GM12878 (cell line): ENCODE results near the gene CCDC107. TPM values are rescaled to one million over a fixed set of nuclear protein-coding genes. Genes with fewer than 3 reads are reported as not detected.

ENCODE experiments used
- ATAC-seq: fragments of 200-7000 bp; cut with Tn5 transposase; 3 replicates; pipeline ENCODE4 v1.9.1; 2020; ENCODE audit warnings: mild to moderate bottlenecking, moderate library complexity
- BruUV-seq: library from RNA; stranded (reverse); fragments of 400-500 nt; replicated peaks from 2 replicates; lab custom pipeline; 2021; lab: Mats Ljungman, UMichigan
- CTCF ChIA-PET: fragments of 300-600 bp; sonication (Branson Sonifier 250); formaldehyde crosslinking; extraction: SDS; loops from one replicate; lab custom pipeline; 2021; ENCODE audit warnings: inconsistent platforms; lab: Yijun Ruan, JAX
- POLR2A ChIA-PET: fragments of 350-600 bp; formaldehyde crosslinking; extraction: SDS; loops from one replicate; lab custom pipeline; 2021; ENCODE audit warnings: inconsistent platforms; lab: Charles Lee
- RAD21 ChIA-PET: fragments of 300-600 bp; sonication (Branson Sonifier 250); formaldehyde crosslinking; loops from one replicate; lab custom pipeline; 2023; ENCODE audit warnings: antibody characterized with exemption; ENCODE audit not compliant: unreplicated experiment; lab: Charles Lee
- SMC1A ChIA-PET: fragments of 300-600 bp; sonication (Branson Sonifier 250); formaldehyde crosslinking; loops from one replicate; lab custom pipeline; 2023; ENCODE audit not compliant: unreplicated experiment, uncharacterized antibody; lab: Charles Lee
- DNase-seq: peaks from one replicate; pipeline ENCODE4 v3.0.0-alpha.2; 2011; ENCODE audit warnings: low read depth, low spot score
- FAIRE-seq: peaks from 3 replicates; lab custom pipeline; 2011; peaks lifted over from hg19 to GRCh38; lab: Jason Lieb, UNC
- H2AFZ ChIP-seq: 2 replicates; pipeline ENCODE4 v1.6.0; 2011; ENCODE audit warnings: low read depth, low read length, control low read depth; ENCODE audit not compliant: control insufficient read depth
- H3K27ac ChIP-seq: 2 replicates; pipeline ENCODE4 v1.5.1; 2011; ENCODE audit warnings: control low read depth; ENCODE audit not compliant: control insufficient read depth, insufficient read depth
- H3K27me3 ChIP-seq, 2 experiments: replicated peaks in 1 of 2; 2 replicates each; pipeline versions ENCODE4 v1.6.0 to v1.6.1; 2011; ENCODE audit warnings: low read length in 1 of 2; ENCODE audit not compliant: control insufficient read depth in 2 of 2, insufficient read depth in 2 of 2
- H3K36me3 ChIP-seq, 2 experiments: 2 replicates each; pipeline ENCODE4 v1.5.1; 2011; ENCODE audit warnings: low read length in 1 of 2; ENCODE audit not compliant: control insufficient read depth in 2 of 2, insufficient read depth in 2 of 2
- H3K4me1 ChIP-seq: 2 replicates; pipeline ENCODE4 v1.6.1; 2011; ENCODE audit warnings: mild to moderate bottlenecking, low read length, moderate library complexity, mixed read lengths; ENCODE audit not compliant: control insufficient read depth, insufficient read depth
- H3K4me2 ChIP-seq: 2 replicates; pipeline ENCODE4 v1.6.0; 2011; ENCODE audit warnings: control low read depth; ENCODE audit not compliant: control insufficient read depth, insufficient read depth
- H3K4me3 ChIP-seq: fragments of 200-600 bp; sonication (generic); 2 replicates; pipeline ENCODE4 v1.5.1; 2016
- H3K79me2 ChIP-seq: 2 replicates; pipeline ENCODE4 v1.6.0; 2011; ENCODE audit warnings: low read length; ENCODE audit not compliant: control insufficient read depth, insufficient read depth
- H3K9ac ChIP-seq: 2 replicates; pipeline ENCODE4 v1.8.0; 2011; ENCODE audit warnings: low read length, control low read depth, mixed read lengths; ENCODE audit not compliant: control insufficient read depth, insufficient read depth
- H3K9me3 ChIP-seq: replicated peaks from 3 replicates; pipeline ENCODE4 v1.5.1; 2011; ENCODE audit warnings: mild to moderate bottlenecking, low read length; ENCODE audit not compliant: control insufficient read depth, insufficient read depth
- H4K20me1 ChIP-seq: 2 replicates; pipeline ENCODE4 v1.6.0; 2011; ENCODE audit not compliant: control insufficient read depth, insufficient read depth
- IKZF2 ChIP-seq, 2 experiments: fragments of 450-650 bp; IDR thresholded peaks; 2 replicates each; pipeline ENCODE4 v1.6.1; 2017; ENCODE audit warnings: mild to moderate bottlenecking in 2 of 2, moderate library complexity in 2 of 2
- MEF2B ChIP-seq: fragments of 450-650 bp; IDR thresholded peaks from 2 replicates; pipeline ENCODE4 v1.6.1; 2018; ENCODE audit warnings: mild to moderate bottlenecking, moderate library complexity; ENCODE audit not compliant: partially characterized antibody, poor library complexity, severe bottlenecking
- SPI1 ChIP-seq: IDR thresholded peaks from 2 replicates; pipeline ENCODE4 v1.6.1; 2011; ENCODE audit warnings: low read depth, mild to moderate bottlenecking, low read length, moderate library complexity, borderline replicate concordance; ENCODE audit not compliant: insufficient read depth
- WGBS: methylation state at CpG from one replicate; pipeline ENCODE4 v1.1.6; 2016; ENCODE audit warnings: low lambda C conversion rate; ENCODE audit not compliant: insufficient replicate concordance, insufficient coverage; ENCODE audit errors: missing lambda C conversion rate; 5-methylcytosine and 5-hydroxymethylcytosine counted together
- in situ Hi-C: fragments of 300-500 bp; cut with MboI; formaldehyde crosslinking; loops from 9 replicates; pipeline ENCODE4 v1.14.3; 2018; ENCODE audit warnings: mixed read lengths
- intact Hi-C: fragments of 100-400 bp; cut with micrococcal nuclease; formaldehyde crosslinking; loops from one replicate; pipeline ENCODE4 v1.14.2; 2022; ENCODE audit not compliant: unreplicated experiment
- polyA plus RNA-seq, 11 experiments: library from polyadenylated mRNA; depleted of rRNA in 4 of 11; unstranded in 6 of 11; stranded (reverse) in 5 of 11; fragments of >200 nt; fragmentation: Nextera tagmentation in 4 of 11; fragmentation: Illumina TruSeq in 1 of 11; extraction: Ambion mirVana in 4 of 11; extraction: Trizol in 1 of 11; gene quantifications; 1 replicate in 1 of 11; 2 replicates in 10 of 11; pipeline versions ENCODE4 v1.2.1 to v1.2.3, GENCODE V29; 2011 to 2016; ENCODE audit warnings: inconsistent platforms in 2 of 11, missing spikeins in 2 of 11, low read depth in 1 of 11
- total RNA-seq, 4 experiments: library from RNA; depleted of rRNA in 3 of 4; stranded (reverse); fragments of >200 nt in 3 of 4; fragmentation: Illumina TruSeq in 1 of 4; extraction: Trizol in 1 of 4; gene quantifications; 2 replicates each; pipeline versions ENCODE4 v1.2.1 to v1.2.3, GENCODE V29; 2013 to 2021
- TF ChIP-seq, protein P1 (sequence below): fragments of 450-650 bp; IDR thresholded peaks from 2 replicates; pipeline ENCODE4 v1.6.1; 2016; ENCODE audit warnings: mild to moderate bottlenecking, moderate library complexity, borderline replicate concordance

Gene CCDC107
- total and polyA plus RNA-seq, 10 of the 15 experiments (the other 5 are each of a cell fraction or from before 2014, with no cell fraction given): 0.19 to 18.3 (median 10.6) TPM

DNA sequence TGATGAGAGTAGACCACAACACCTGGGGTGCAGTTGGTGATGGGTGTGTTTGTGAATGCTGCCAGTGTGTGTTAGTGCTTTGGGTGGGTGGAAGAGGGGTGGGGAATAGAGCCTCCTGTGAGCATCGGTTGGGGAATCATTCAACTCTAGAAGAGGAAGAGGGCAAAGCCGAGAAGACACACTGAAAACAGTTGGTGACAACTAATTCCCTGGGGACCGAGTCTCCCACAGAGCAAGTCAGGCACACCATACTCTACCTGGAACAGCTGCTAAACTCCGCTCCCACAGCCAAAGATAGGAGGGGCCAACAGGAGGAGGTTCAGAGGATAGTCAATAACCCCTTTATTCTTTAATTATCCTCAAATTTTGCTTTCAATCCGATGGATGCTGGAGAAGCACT, 8.5 kb downstream of the CCDC107 start:
- POLR2A ChIA-PET: interaction anchor here (0.7 to 10.8 kb wide), 6 partner anchors 9 to 148 kb away, joined by 3 to 163 read pairs (median 4); partner anchors contain the start of genes CREB3 and TLN1
- CTCF ChIA-PET: interaction anchor here (1.6 to 13.5 kb wide), 4 partner anchors 18 to 62 kb away, joined by 4 to 227 read pairs (median 150); partner anchors contain the start of genes CREB3, SIT1, TESK1 and TLN1
- SMC1A ChIA-PET: interaction anchor here (0.6 to 12.5 kb wide), 4 partner anchors 9 to 63 kb away, joined by 3 to 145 read pairs (median 3); partner anchors contain the start of genes CREB3, RMRP and TLN1

More for the DNA sequence above, 8.5 kb downstream of the CCDC107 start:
- no TSS peak for BruUV-seq
- peaks cover 3 to 4% of the 10 kb centered on the region in 2 experiments; a peak in 2 of 4 replicates for H3K36me3 ChIP-seq
- WGBS: 22% methylated on average over 5 of the region's 5 CpGs
- peak; percentile 31; the same call in 1 of the 2 replicates for TF ChIP-seq SPI1
- TF ChIP-seq, protein P1, sequence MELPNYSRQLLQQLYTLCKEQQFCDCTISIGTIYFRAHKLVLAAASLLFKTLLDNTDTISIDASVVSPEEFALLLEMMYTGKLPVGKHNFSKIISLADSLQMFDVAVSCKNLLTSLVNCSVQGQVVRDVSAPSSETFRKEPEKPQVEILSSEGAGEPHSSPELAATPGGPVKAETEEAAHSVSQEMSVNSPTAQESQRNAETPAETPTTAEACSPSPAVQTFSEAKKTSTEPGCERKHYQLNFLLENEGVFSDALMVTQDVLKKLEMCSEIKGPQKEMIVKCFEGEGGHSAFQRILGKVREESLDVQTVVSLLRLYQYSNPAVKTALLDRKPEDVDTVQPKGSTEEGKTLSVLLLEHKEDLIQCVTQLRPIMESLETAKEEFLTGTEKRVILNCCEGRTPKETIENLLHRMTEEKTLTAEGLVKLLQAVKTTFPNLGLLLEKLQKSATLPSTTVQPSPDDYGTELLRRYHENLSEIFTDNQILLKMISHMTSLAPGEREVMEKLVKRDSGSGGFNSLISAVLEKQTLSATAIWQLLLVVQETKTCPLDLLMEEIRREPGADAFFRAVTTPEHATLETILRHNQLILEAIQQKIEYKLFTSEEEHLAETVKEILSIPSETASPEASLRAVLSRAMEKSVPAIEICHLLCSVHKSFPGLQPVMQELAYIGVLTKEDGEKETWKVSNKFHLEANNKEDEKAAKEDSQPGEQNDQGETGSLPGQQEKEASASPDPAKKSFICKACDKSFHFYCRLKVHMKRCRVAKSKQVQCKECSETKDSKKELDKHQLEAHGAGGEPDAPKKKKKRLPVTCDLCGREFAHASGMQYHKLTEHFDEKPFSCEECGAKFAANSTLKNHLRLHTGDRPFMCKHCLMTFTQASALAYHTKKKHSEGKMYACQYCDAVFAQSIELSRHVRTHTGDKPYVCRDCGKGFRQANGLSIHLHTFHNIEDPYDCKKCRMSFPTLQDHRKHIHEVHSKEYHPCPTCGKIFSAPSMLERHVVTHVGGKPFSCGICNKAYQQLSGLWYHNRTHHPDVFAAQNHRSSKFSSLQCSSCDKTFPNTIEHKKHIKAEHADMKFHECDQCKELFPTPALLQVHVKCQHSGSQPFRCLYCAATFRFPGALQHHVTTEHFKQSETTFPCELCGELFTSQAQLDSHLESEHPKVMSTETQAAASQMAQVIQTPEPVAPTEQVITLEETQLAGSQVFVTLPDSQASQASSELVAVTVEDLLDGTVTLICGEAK: no peak
- peak; percentile 9 to 16; a peak in 1 of 4 replicates for TF ChIP-seq IKZF2 (IDR thresholded peaks at IDR 0.05)
- peak; percentile 90 for TF ChIP-seq MEF2B
- TF ChIP-seq, all 136 proteins: peak for 3
- Histone ChIP-seq H3K9ac (no peak overlapping the region), H3K4me2 (no peak overlapping the region), H3K27me3 (no peaks in the 10 kb centered on the region), H3K4me3 (no peak overlapping the region), H4K20me1 (no peaks in the 10 kb centered on the region), H3K4me1 (peaks cover 27% of the 10 kb centered on the region), H3K27ac (no peak overlapping the region), H3K9me3 (no peaks in the 10 kb centered on the region), H2AFZ (no peak overlapping the region), H3K79me2 (peaks cover 22% of the 10 kb centered on the region)
- no peak for DNase-seq
- in situ Hi-C loops: loop anchor here (5.0 kb wide), 1 partner anchor 56 kb away; no protein-coding TSS in a partner anchor
- no peak for FAIRE-seq
- no peak for ATAC-seq
- intact Hi-C loops: no loop called here
- RAD21 ChIA-PET: interaction anchor here (0.8 to 9.7 kb wide), 5 partner anchors 9 to 63 kb away, joined by 3 to 95 read pairs (median 20); partner anchors contain the start of genes CCDC107, RMRP and SIT1
